H9 (cell line): ENCODE results near the gene PSMB7. TPM values are rescaled to one million over a fixed set of nuclear protein-coding genes. Genes with fewer than 3 reads are reported as not detected.

Experiments
- DNase-seq: peaks from one replicate; pipeline ENCODE4 v3.0.0-alpha.2; 2017
- H2AFZ ChIP-seq: one replicate; pipeline ENCODE4 v1.6.1; 2013; ENCODE audit warnings: mild to moderate bottlenecking, low read length, control low read depth, moderate library complexity
- H2AK5ac ChIP-seq: 2 replicates; pipeline ENCODE4 v1.6.1; 2013; ENCODE audit warnings: low read length, control low read depth, mixed read lengths; ENCODE audit not compliant: insufficient read length
- H2BK120ac ChIP-seq: one replicate; pipeline ENCODE4 v1.6.1; 2013; ENCODE audit warnings: low read depth, mild to moderate bottlenecking, low read length, control low read depth, inconsistent platforms; ENCODE audit not compliant: poor library complexity, severe bottlenecking
- H2BK12ac ChIP-seq: 2 replicates; pipeline ENCODE4 v1.6.1; 2013; ENCODE audit warnings: low read length, control low read depth, mixed read lengths, low read depth; ENCODE audit not compliant: insufficient read length
- H2BK15ac ChIP-seq: 2 replicates; pipeline ENCODE4 v1.6.1; 2013; ENCODE audit warnings: low read depth, low read length, control low read depth
- H2BK20ac ChIP-seq: one replicate; pipeline ENCODE4 v1.6.1; 2013; ENCODE audit warnings: low read depth, mild to moderate bottlenecking, low read length, control low read depth, inconsistent platforms; ENCODE audit not compliant: poor library complexity, severe bottlenecking
- H2BK5ac ChIP-seq: 2 replicates; pipeline ENCODE4 v1.6.1; 2013; ENCODE audit warnings: low read length, control low read depth, mixed read lengths; ENCODE audit not compliant: insufficient read length
- H3K14ac ChIP-seq: 2 replicates; pipeline ENCODE4 v1.6.1; 2013; ENCODE audit warnings: low read length, control low read depth; ENCODE audit not compliant: insufficient read depth
- H3K18ac ChIP-seq: 2 replicates; pipeline ENCODE4 v1.6.1; 2013; ENCODE audit warnings: low read depth, mild to moderate bottlenecking, mixed read lengths, low read length, control low read depth; ENCODE audit not compliant: insufficient read length
- H3K23ac ChIP-seq: 2 replicates; pipeline ENCODE4 v1.6.1; 2013; ENCODE audit warnings: low read length, control low read depth, mixed read lengths, low read depth; ENCODE audit not compliant: insufficient read length
- H3K23me2 ChIP-seq: 2 replicates; pipeline ENCODE4 v1.6.1; 2013; ENCODE audit warnings: low read depth, mild to moderate bottlenecking, mixed read lengths, low read length, control low read depth; ENCODE audit not compliant: insufficient read length, poor library complexity, severe bottlenecking
- H3K27ac ChIP-seq: 2 replicates; pipeline ENCODE4 v1.5.1; 2013; ENCODE audit warnings: low read length, control low read depth, mixed read lengths, low read depth; ENCODE audit not compliant: insufficient read length
- H3K27me3 ChIP-seq: 2 replicates; pipeline ENCODE4 v1.6.1; 2013; ENCODE audit warnings: low read length, control low read depth, inconsistent platforms; ENCODE audit not compliant: insufficient read depth
- H3K4ac ChIP-seq: 2 replicates; pipeline ENCODE4 v1.6.1; 2013; ENCODE audit warnings: low read depth, mild to moderate bottlenecking, control low read depth, inconsistent platforms, low read length, moderate library complexity
- H3K4me1 ChIP-seq: 2 replicates; pipeline ENCODE4 v1.6.1; 2013; ENCODE audit warnings: low read length, control low read depth, inconsistent platforms; ENCODE audit not compliant: insufficient read depth
- H3K4me2 ChIP-seq: 2 replicates; pipeline ENCODE4 v1.6.1; 2013; ENCODE audit warnings: low read length, control low read depth, mixed read lengths; ENCODE audit not compliant: insufficient read length, insufficient read depth
- H3K56ac ChIP-seq: 2 replicates; pipeline ENCODE4 v1.6.1; 2013; ENCODE audit warnings: low read depth, mild to moderate bottlenecking, mixed read lengths, low read length, control low read depth; ENCODE audit not compliant: insufficient read length
- H3K79me1 ChIP-seq: 2 replicates; pipeline ENCODE4 v1.6.1; 2013; ENCODE audit warnings: low read depth, mild to moderate bottlenecking, moderate library complexity, low read length, control low read depth, inconsistent platforms; ENCODE audit not compliant: insufficient read depth, poor library complexity, severe bottlenecking
- H3K79me2 ChIP-seq: 2 replicates; pipeline ENCODE4 v1.6.1; 2013; ENCODE audit warnings: low read length, control low read depth, inconsistent platforms; ENCODE audit not compliant: insufficient read depth
- H3K9ac ChIP-seq: 2 replicates; pipeline ENCODE4 v1.6.1; 2013; ENCODE audit warnings: low read length, control low read depth, mixed read lengths; ENCODE audit not compliant: insufficient read length; ENCODE audit errors: extremely low read depth
- H3K9me3 ChIP-seq: one replicate; pipeline ENCODE4 v1.6.1; 2013; ENCODE audit warnings: low read depth, low read length, inconsistent platforms; ENCODE audit not compliant: control insufficient read depth
- H3T11ph ChIP-seq: one replicate; pipeline ENCODE4 v1.6.1; 2013; ENCODE audit warnings: mild to moderate bottlenecking, low read length, control low read depth, inconsistent platforms
- H4K20me1 ChIP-seq: one replicate; pipeline ENCODE4 v1.6.1; 2013; ENCODE audit not compliant: control insufficient read depth, insufficient read length, insufficient read depth
- H4K5ac ChIP-seq: 2 replicates; pipeline ENCODE4 v1.6.1; 2013; ENCODE audit warnings: low read depth, mild to moderate bottlenecking, mixed read lengths, low read length, control low read depth; ENCODE audit not compliant: insufficient read length
- H4K8ac ChIP-seq: replicated peaks from 2 replicates; pipeline ENCODE4 v1.6.1; 2013; ENCODE audit warnings: low read length, control low read depth, mixed read lengths, low read depth; ENCODE audit not compliant: insufficient read length
- H4K91ac ChIP-seq: 2 replicates; pipeline ENCODE4 v1.6.1; 2013; ENCODE audit warnings: low read depth, mild to moderate bottlenecking, moderate library complexity, mixed read lengths, low read length, control low read depth; ENCODE audit not compliant: insufficient read length
- H3K27ac Mint-ChIP-seq, 3 experiments: 2 replicates in 2 of 3; 3 replicates in 1 of 3; pipeline ENCODE4 v1.8.0; 2020 to 2021; ENCODE audit warnings: mixed read lengths in 3 of 3, mild to moderate bottlenecking in 1 of 3, moderate library complexity in 1 of 3
- H3K27me3 Mint-ChIP-seq: 2 replicates; pipeline ENCODE4 v1.8.0; 2021; ENCODE audit warnings: low read depth, mild to moderate bottlenecking, moderate library complexity, mixed read lengths
- H3K36me3 Mint-ChIP-seq, 3 experiments: 2 replicates in 2 of 3; 3 replicates in 1 of 3; pipeline ENCODE4 v1.8.0; 2020 to 2021; ENCODE audit warnings: low read depth in 3 of 3, mixed read lengths in 3 of 3; ENCODE audit not compliant: insufficient read depth in 1 of 3
- H3K4me1 Mint-ChIP-seq, 2 experiments: 2 replicates each; pipeline ENCODE4 v1.8.0; 2020; ENCODE audit warnings: mixed read lengths in 2 of 2
- H3K4me3 Mint-ChIP-seq, 2 experiments: 2 replicates in 1 of 2; 3 replicates in 1 of 2; pipeline ENCODE4 v1.8.0; 2020 to 2021; ENCODE audit warnings: mild to moderate bottlenecking in 2 of 2, mixed read lengths in 2 of 2, moderate library complexity in 1 of 2
- H3K9me3 Mint-ChIP-seq, 2 experiments: 2 replicates in 1 of 2; 3 replicates in 1 of 2; pipeline ENCODE4 v1.8.0; 2020; ENCODE audit warnings: mild to moderate bottlenecking in 2 of 2, mixed read lengths in 2 of 2, moderate library complexity in 1 of 2
- total RNA-seq: library from RNA; stranded (reverse); gene quantifications from 2 replicates; pipeline ENCODE4 v1.2.1, GENCODE V29; 2021
- TF ChIP-seq, protein P1 (sequence below): fragments of 200-600 bp; sonication (generic); conservative IDR thresholded peaks from 3 replicates; pipeline ENCODE4 v1.8.0; 2021; ENCODE audit warnings: antibody characterized with exemption, mild to moderate bottlenecking

The PSMB7 gene
- total RNA-seq, 1 experiment from 2014 or later: 209 TPM

DNA sequence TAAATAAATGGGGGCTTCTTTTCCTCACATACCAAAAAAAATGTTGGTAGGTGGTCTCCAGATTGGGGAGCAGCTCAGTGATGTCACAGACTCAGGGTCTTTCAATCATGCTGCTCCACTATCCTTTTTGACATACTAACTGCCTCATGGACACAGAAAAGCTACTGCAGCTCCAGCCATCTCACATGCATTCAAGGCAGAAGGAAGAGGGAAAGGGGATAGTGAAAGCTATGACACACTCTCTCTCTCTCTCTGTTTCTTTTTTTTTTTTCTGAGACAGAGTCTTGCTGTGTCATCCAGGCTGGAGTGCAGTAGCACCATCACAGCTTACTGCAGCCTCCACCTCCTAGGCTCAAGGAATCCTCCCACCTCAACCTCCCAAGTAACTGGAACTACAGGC, 27.1 kb upstream of the PSMB7 start:
- H3K18ac ChIP-seq: no peak overlapping the region
- no peak overlapping the region for H2BK12ac ChIP-seq
- no peaks in the 10 kb centered on the region for H3K79me1 ChIP-seq
- H3K23ac ChIP-seq: no peak overlapping the region
- H3K4me2 ChIP-seq: no peak overlapping the region
- H4K8ac ChIP-seq: no peak overlapping the region
- no peak overlapping the region for H2BK15ac ChIP-seq
- Mint-ChIP-seq H3K36me3 (no peaks in the 10 kb centered on the region), H3K9me3 (peaks cover 0 to 2% of the 10 kb centered on the region in 2 experiments; a peak in 2 of 5 replicates), H3K27ac (no peak overlapping the region), H3K27me3 (peaks cover 29% of the 10 kb centered on the region), H3K4me3 (no peak overlapping the region), H3K4me1 (peaks cover 3 to 5% of the 10 kb centered on the region in 2 experiments; a peak in 3 of 4 replicates)
- H3K4me1 ChIP-seq: no peaks in the 10 kb centered on the region
- H2AFZ ChIP-seq: no peak overlapping the region
- no peak for DNase-seq
- H3K4ac ChIP-seq: no peak overlapping the region
- H3K9me3 ChIP-seq: no peaks in the 10 kb centered on the region
- H2AK5ac ChIP-seq: no peak overlapping the region
- no peak overlapping the region for H2BK20ac ChIP-seq
- no peak overlapping the region for H3K14ac ChIP-seq
- H2BK120ac ChIP-seq: no peak overlapping the region
- H2BK5ac ChIP-seq: no peak overlapping the region
- no peak overlapping the region for H4K91ac ChIP-seq
- H3K27me3 ChIP-seq: no peaks in the 10 kb centered on the region
- no peak overlapping the region for H3T11ph ChIP-seq
- H4K5ac ChIP-seq: no peak overlapping the region
- H3K56ac ChIP-seq: no peak overlapping the region
- TF ChIP-seq, protein P1, sequence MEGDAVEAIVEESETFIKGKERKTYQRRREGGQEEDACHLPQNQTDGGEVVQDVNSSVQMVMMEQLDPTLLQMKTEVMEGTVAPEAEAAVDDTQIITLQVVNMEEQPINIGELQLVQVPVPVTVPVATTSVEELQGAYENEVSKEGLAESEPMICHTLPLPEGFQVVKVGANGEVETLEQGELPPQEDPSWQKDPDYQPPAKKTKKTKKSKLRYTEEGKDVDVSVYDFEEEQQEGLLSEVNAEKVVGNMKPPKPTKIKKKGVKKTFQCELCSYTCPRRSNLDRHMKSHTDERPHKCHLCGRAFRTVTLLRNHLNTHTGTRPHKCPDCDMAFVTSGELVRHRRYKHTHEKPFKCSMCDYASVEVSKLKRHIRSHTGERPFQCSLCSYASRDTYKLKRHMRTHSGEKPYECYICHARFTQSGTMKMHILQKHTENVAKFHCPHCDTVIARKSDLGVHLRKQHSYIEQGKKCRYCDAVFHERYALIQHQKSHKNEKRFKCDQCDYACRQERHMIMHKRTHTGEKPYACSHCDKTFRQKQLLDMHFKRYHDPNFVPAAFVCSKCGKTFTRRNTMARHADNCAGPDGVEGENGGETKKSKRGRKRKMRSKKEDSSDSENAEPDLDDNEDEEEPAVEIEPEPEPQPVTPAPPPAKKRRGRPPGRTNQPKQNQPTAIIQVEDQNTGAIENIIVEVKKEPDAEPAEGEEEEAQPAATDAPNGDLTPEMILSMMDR: no peak
- no peaks in the 10 kb centered on the region for H4K20me1 ChIP-seq
- no peak overlapping the region for H3K27ac ChIP-seq
- H3K23me2 ChIP-seq: no peaks in the 10 kb centered on the region
- no peaks in the 10 kb centered on the region for H3K79me2 ChIP-seq
- no peak overlapping the region for H3K9ac ChIP-seq
